Fibroblast of villous mesenchyme (primary cell): ENCODE measurements around the gene CSF2. TPM values are rescaled to one million over a fixed set of nuclear protein-coding genes. Genes with fewer than 3 reads are reported as not detected.

ENCODE experiments used
- DNase-seq: peaks from one replicate; pipeline ENCODE4 v3.0.0-alpha.2; 2010; ENCODE audit warnings: low read depth
- H3K4me3 ChIP-seq: 2 replicates; pipeline ENCODE4 v1.5.1; 2011; ENCODE audit warnings: low read depth, mild to moderate bottlenecking, low read length
- CTCF ChIP-seq: IDR thresholded peaks from 2 replicates; pipeline ENCODE4 v1.5.1; 2012; ENCODE audit warnings: low read depth, mild to moderate bottlenecking, low read length; ENCODE audit not compliant: insufficient read depth
- total RNA-seq: library from RNA; depleted of rRNA; stranded (reverse); fragments of >200 nt; gene quantifications from 2 replicates; pipeline ENCODE4 v1.2.3, GENCODE V29; 2012

CSF2 gene
- total RNA-seq, 1 donor = 0.43 TPM

GRCh38 chr5:132067941-132068808 lies 5.4 kb upstream of the CSF2 start:
- no peak for TF ChIP-seq CTCF
- no peak for DNase-seq
- no peak overlapping the region for H3K4me3 ChIP-seq

- TF ChIP-seq CTCF = no peak
- DNase-seq = no peak
- H3K4me3 ChIP-seq = no peak overlapping the region
These were observed 4.0 kb upstream of the CSF2 start for GRCh38 chr5:132069561-132069960.

GRCh38 chr5:132069994-132070393 lies 3.6 kb upstream of the CSF2 start:
- no peak for TF ChIP-seq CTCF
- DNase-seq = no peak
- no peak overlapping the region for H3K4me3 ChIP-seq

- no peak for TF ChIP-seq CTCF
- H3K4me3 ChIP-seq = no peak overlapping the region
- DNase-seq = peak; percentile 5
These were observed 2.9 kb upstream of the CSF2 start for GRCh38 chr5:132070460-132071337.

- H3K4me3 ChIP-seq = no peak overlapping the region
- no peak for DNase-seq
- TF ChIP-seq CTCF = no peak
These were observed 2.3 kb upstream of the CSF2 start for GRCh38 chr5:132071338-132071707.

GRCh38 chr5:132072070-132072469 lies 1.5 kb upstream of the CSF2 start:
- no peak overlapping the region for H3K4me3 ChIP-seq
- DNase-seq = no peak
- no peak for TF ChIP-seq CTCF
